ENCODE data around the gene FHOD1. TPM values are rescaled to one million over a fixed set of nuclear protein-coding genes. Genes with fewer than 3 reads are reported as not detected.

Gene FHOD1
- total RNA-seq, 1 experiment from 2014 or later, result 23.2 TPM

- DNase-seq, result no peak
- Histone ChIP-seq H3K27me3 (no peaks in the 10 kb centered on the region), H3K4me1 (peaks cover 5% of the 10 kb centered on the region), H3K4me3 (no peak overlapping the region), H3K27ac (no peak overlapping the region), H3K36me3 (no peaks in the 10 kb centered on the region), H3K9me3 (replicated peaks) (no peaks in the 10 kb centered on the region)
Observed at GRCh38 chr16:67181346-67181745, 65.9 kb downstream of the FHOD1 start.

GRCh38 chr16:67180166-67180565 lies 67.1 kb downstream of the FHOD1 start:
- H3K4me1 ChIP-seq, result peaks cover 5% of the 10 kb centered on the region
- no peaks in the 10 kb centered on the region for H3K27me3 ChIP-seq
- H3K9me3 ChIP-seq (replicated peaks), result no peaks in the 10 kb centered on the region
- DNase-seq, result no peak
- no peaks in the 10 kb centered on the region for H3K36me3 ChIP-seq
- H3K4me3 ChIP-seq, result no peak overlapping the region
- no peak overlapping the region for H3K27ac ChIP-seq

GRCh38 chr16:67179421-67180080 lies 67.7 kb downstream of the FHOD1 start:
- H3K27me3 ChIP-seq, result no peaks in the 10 kb centered on the region
- H3K4me3 ChIP-seq, result no peak overlapping the region
- no peak for DNase-seq
- H3K4me1 ChIP-seq, result peaks cover 5% of the 10 kb centered on the region
- H3K36me3 ChIP-seq, result no peaks in the 10 kb centered on the region
- H3K27ac ChIP-seq, result no peak overlapping the region
- no peaks in the 10 kb centered on the region for H3K9me3 ChIP-seq (replicated peaks)

Other genes with a start within 250 kb of the FHOD1 start
- 136 and 151 TPM in 2 replicates for gene CBFB, start 218.3 kb downstream of the FHOD1 start, total RNA-seq (2014; rRNA removed; shearing (Covaris generic))
- 39.5 and 45.2 TPM in 2 replicates for gene PHAF1, start 137.5 kb downstream of the FHOD1 start, total RNA-seq (2014; rRNA removed; shearing (Covaris generic))
- gene B3GNT9, start 96.5 kb downstream of the FHOD1 start, total RNA-seq (2014; rRNA removed; shearing (Covaris generic)), result 13.1 and 14.6 TPM in 2 replicates
- 4.8 and 6.1 TPM in 2 replicates for gene TRADD, start 87.6 kb downstream of the FHOD1 start, total RNA-seq (2014; rRNA removed; shearing (Covaris generic))
- gene FBXL8, start 87.5 kb downstream of the FHOD1 start, total RNA-seq (2014; rRNA removed; shearing (Covaris generic)), result 4.0 and 5.7 TPM in 2 replicates
- gene HSF4, start 82.7 kb downstream of the FHOD1 start, total RNA-seq (2014; rRNA removed; shearing (Covaris generic)), result 2.8 and 4.9 TPM in 2 replicates
- gene NOL3, start 76.9 kb downstream of the FHOD1 start, total RNA-seq (2014; rRNA removed; shearing (Covaris generic)), result 13.3 and 14.1 TPM in 2 replicates
- 20.5 and 23.8 TPM in 2 replicates for gene MATCAP1, start 63.5 kb downstream of the FHOD1 start, total RNA-seq (2014; rRNA removed; shearing (Covaris generic))
- gene EXOC3L1, start 57.3 kb downstream of the FHOD1 start, total RNA-seq (2014; rRNA removed; shearing (Covaris generic)), result 1.5 and 2.0 TPM in 2 replicates
- 134 and 141 TPM in 2 replicates for gene E2F4, start 55.3 kb downstream of the FHOD1 start, total RNA-seq (2014; rRNA removed; shearing (Covaris generic))
- 0.84 and 1.8 TPM in 2 replicates for gene ELMO3, start 48.4 kb downstream of the FHOD1 start, total RNA-seq (2014; rRNA removed; shearing (Covaris generic))
- gene TMEM208, start 20.4 kb downstream of the FHOD1 start, total RNA-seq (2014; rRNA removed; shearing (Covaris generic)), result 32.1 and 33.0 TPM in 2 replicates
- 1.4 and 1.7 TPM in 2 replicates for gene SLC9A5, start 1.5 kb upstream of the FHOD1 start, total RNA-seq (2014; rRNA removed; shearing (Covaris generic))
- 0.33 TPM in 1 of 2 replicates, not detected in the other for gene PLEKHG4, start 32.1 kb upstream of the FHOD1 start, total RNA-seq (2014; rRNA removed; shearing (Covaris generic))
- 0.04 TPM in 1 of 2 replicates, not detected in the other for gene KCTD19, start 79.3 kb upstream of the FHOD1 start, total RNA-seq (2014; rRNA removed; shearing (Covaris generic))
- gene LRRC36, start 79.3 kb upstream of the FHOD1 start, total RNA-seq (2014; rRNA removed; shearing (Covaris generic)), result not detected in 2 replicates
- 34.6 and 38.3 TPM in 2 replicates for gene TPPP3, start 146.0 kb upstream of the FHOD1 start, total RNA-seq (2014; rRNA removed; shearing (Covaris generic))
- gene ZDHHC1, start 169.0 kb upstream of the FHOD1 start, total RNA-seq (2014; rRNA removed; shearing (Covaris generic)), result 0.10 TPM in 1 of 2 replicates, not detected in the other
- 0.61 and 1.1 TPM in 2 replicates for gene HSD11B2, start 183.6 kb upstream of the FHOD1 start, total RNA-seq (2014; rRNA removed; shearing (Covaris generic))
- gene ATP6V0D1, start 233.7 kb upstream of the FHOD1 start, total RNA-seq (2014; rRNA removed; shearing (Covaris generic)), result 48.6 and 49.4 TPM in 2 replicates
- gene AGRP, start 236.1 kb upstream of the FHOD1 start, total RNA-seq (2014; rRNA removed; shearing (Covaris generic)), result not detected in 2 replicates